ENCODE data around the gene HLA-DOB. TPM values are rescaled to one million over a fixed set of nuclear protein-coding genes. Genes with fewer than 3 reads are reported as not detected.

The HLA-DOB gene
- total RNA-seq, 4 donors from 2014 or later: 1.3 to 1.6 TPM; not detected in 2

GRCh38 chr6:32857156-32857891 is 40.5 kb upstream of the HLA-DOB start:
- TF ChIP-seq POLR2A (IDR thresholded peaks at IDR 0.05): no peak
- TF ChIP-seq, protein P1, sequence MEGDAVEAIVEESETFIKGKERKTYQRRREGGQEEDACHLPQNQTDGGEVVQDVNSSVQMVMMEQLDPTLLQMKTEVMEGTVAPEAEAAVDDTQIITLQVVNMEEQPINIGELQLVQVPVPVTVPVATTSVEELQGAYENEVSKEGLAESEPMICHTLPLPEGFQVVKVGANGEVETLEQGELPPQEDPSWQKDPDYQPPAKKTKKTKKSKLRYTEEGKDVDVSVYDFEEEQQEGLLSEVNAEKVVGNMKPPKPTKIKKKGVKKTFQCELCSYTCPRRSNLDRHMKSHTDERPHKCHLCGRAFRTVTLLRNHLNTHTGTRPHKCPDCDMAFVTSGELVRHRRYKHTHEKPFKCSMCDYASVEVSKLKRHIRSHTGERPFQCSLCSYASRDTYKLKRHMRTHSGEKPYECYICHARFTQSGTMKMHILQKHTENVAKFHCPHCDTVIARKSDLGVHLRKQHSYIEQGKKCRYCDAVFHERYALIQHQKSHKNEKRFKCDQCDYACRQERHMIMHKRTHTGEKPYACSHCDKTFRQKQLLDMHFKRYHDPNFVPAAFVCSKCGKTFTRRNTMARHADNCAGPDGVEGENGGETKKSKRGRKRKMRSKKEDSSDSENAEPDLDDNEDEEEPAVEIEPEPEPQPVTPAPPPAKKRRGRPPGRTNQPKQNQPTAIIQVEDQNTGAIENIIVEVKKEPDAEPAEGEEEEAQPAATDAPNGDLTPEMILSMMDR (IDR thresholded peaks at IDR 0.05): no peak
- no peaks in the 10 kb centered on the region for H3K27me3 ChIP-seq
- no peak for DNase-seq
- H3K36me3 ChIP-seq: no peaks in the 10 kb centered on the region
- WGBS, 2 donors: 82 to 94% methylated on average over 14 of the region's 14 CpGs
- H3K9me3 ChIP-seq: no peaks in the 10 kb centered on the region
- H3K4me3 ChIP-seq (replicated peaks in 1 of 3): no peak overlapping the region
- intact Hi-C loops (cut with DNase I): no loop called here
- peaks cover 5 to 16% of the 10 kb centered on the region in 2 donors for H3K4me1 ChIP-seq
- H3K27ac ChIP-seq: no peak overlapping the region

DNA sequence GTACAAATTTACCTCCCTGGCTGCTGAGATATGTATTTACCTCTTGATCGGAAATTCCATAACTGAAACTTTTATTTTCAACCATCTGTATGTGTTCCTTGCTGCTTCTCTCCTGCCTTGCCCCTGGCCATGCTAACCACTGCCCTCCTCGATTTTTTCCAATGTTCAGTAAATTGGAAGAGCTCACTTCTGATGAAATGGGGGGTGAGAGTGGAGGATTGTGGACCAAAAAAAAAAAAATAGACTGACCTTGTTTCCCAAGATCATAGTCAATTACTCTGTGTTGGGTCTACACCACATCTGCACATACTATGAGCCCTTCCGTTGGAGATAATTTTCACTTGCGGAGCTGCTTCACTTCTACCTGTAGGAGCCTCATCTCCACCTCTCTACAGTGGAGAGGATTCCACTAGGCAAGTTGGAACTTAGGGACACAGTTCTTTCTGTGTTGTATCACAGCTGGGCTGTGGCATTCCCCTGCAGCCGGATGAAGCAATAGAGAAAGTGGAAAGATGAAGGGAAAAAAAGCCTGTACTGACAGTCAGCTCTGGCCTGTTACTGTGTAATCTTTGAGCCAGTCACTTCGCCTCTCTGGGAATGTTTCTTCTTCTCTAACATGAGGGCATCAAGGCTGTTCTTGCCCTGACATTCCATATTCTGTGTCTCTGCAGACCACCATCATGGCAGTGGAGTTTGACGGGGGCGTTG is 38.8 kb upstream of the HLA-DOB start:
- no peak overlapping the region for H3K4me3 ChIP-seq (replicated peaks in 1 of 3)
- intact Hi-C loops (cut with DNase I): no loop called here
- H3K27ac ChIP-seq: peak overlapping the region in 1 of 3 donors; percentile 98
- H3K9me3 ChIP-seq: no peaks in the 10 kb centered on the region
- no peak for TF ChIP-seq POLR2A (IDR thresholded peaks at IDR 0.05)
- TF ChIP-seq, protein P1 (IDR thresholded peaks at IDR 0.05): no peak
- DNase-seq: no peak
- no peaks in the 10 kb centered on the region for H3K27me3 ChIP-seq
- H3K4me1 ChIP-seq: peaks cover under 1 to 18% of the 10 kb centered on the region in 2 donors
- H3K36me3 ChIP-seq: peaks cover under 1 to 3% of the 10 kb centered on the region in 2 donors
- WGBS, 2 donors: 83 to 84% methylated on average over 8 of the region's 8 CpGs

GRCh38 chr6:32854376-32855178 is 37.8 kb upstream of the HLA-DOB start:
- H3K27ac ChIP-seq: peak overlapping the region; percentile 90 to 98 (median 93)
- TF ChIP-seq, protein P1 (IDR thresholded peaks at IDR 0.05): no peak
- no peak for TF ChIP-seq POLR2A (IDR thresholded peaks at IDR 0.05)
- WGBS, 2 donors: 16 to 19% methylated on average over 21 to 24 of the region's 24 CpGs
- peak; percentile 36 to 47 for DNase-seq
- H3K27me3 ChIP-seq: no peaks in the 10 kb centered on the region
- intact Hi-C loops (cut with DNase I): no loop called here
- H3K4me3 ChIP-seq (replicated peaks in 1 of 3): peak overlapping the region; percentile 64 to 91 (median 83)
- H3K36me3 ChIP-seq: peaks cover 5 to 11% of the 10 kb centered on the region in 2 donors
- peaks cover 0 to 18% of the 10 kb centered on the region in 2 donors for H3K4me1 ChIP-seq
- no peaks in the 10 kb centered on the region for H3K9me3 ChIP-seq

- intact Hi-C loops (cut with DNase I): no loop called here
- H3K27ac ChIP-seq: peak within 1 kb of the TSS; percentile 90 to 98 (median 93)
- TF ChIP-seq, protein P1 (IDR thresholded peaks at IDR 0.05): peak; percentile 46 to 93 (median 80)
- peak in 1 of 2 donors; percentile 86 for TF ChIP-seq POLR2A (IDR thresholded peaks at IDR 0.05)
- DNase-seq: peak; percentile 96 to 97
- H3K9me3 ChIP-seq: no peaks in the 10 kb centered on the region
- peaks cover 0 to 18% of the 10 kb centered on the region in 2 donors for H3K4me1 ChIP-seq
- H3K4me3 ChIP-seq (replicated peaks in 1 of 3): peak within 1 kb of the TSS; percentile 79 to 91 (median 83)
- H3K27me3 ChIP-seq: no peaks in the 10 kb centered on the region
- H3K36me3 ChIP-seq: peaks cover 5 to 11% of the 10 kb centered on the region in 2 donors
- 1% methylated on average over 18 to 39 of the region's 68 CpGs for WGBS, 2 donors
Measured at GRCh38 chr6:32853541-32854375, 37.0 kb upstream of the HLA-DOB start, which contains the start of the genes PSMB9 and TAP1. PSMB9 (plus strand) TSS chr6:32854192; CDS start chr6:32854230, 38 bp downstream. TAP1 (minus strand) TSS chr6:32853704; CDS start chr6:32853636, 68 bp downstream.
